Astrocyte of the spinal cord (primary cell): ENCODE data around the gene PEMT.

Experiments
- DNase-seq: peaks from one replicate; pipeline ENCODE4 v3.0.0; 2011; ENCODE audit warnings: low read depth, low spot score
- H3K4me3 ChIP-seq: 2 replicates; pipeline ENCODE4 v1.5.1; 2011; ENCODE audit warnings: low read depth, mild to moderate bottlenecking, low read length, moderate library complexity
- in situ Hi-C: cut with HindIII; loops from 2 replicates; pipeline ENCODE4 v1.10.0; 2017; ENCODE audit warnings: low sequenced_read_pairs
- TF ChIP-seq, protein P1 (sequence below): IDR thresholded peaks from 2 replicates; pipeline ENCODE4 v1.5.1; 2012; ENCODE audit warnings: low read depth, mild to moderate bottlenecking, low read length, inconsistent platforms

The PEMT gene

DNA sequence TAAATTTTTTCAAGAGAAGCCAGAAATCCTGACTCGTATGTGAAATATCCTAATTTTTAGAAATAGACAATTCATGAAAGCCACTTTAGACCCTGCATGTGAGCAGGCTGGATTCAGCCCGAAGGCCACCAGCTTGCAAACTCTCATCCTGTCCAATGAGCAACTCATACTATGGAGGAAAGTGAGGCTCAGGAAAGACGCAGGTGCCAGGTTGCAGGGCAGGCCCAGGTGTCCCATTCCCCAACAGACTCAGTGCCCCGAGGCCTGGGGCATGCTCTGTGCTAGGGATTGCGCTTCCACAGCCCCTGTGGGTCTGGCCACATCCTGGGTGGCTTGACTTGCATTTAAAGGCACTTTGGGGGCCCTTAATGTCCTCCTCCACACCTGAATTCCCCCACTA lies 78.6 kb downstream of the PEMT start:
- in situ Hi-C loops = no loop called here
- TF ChIP-seq, protein P1, sequence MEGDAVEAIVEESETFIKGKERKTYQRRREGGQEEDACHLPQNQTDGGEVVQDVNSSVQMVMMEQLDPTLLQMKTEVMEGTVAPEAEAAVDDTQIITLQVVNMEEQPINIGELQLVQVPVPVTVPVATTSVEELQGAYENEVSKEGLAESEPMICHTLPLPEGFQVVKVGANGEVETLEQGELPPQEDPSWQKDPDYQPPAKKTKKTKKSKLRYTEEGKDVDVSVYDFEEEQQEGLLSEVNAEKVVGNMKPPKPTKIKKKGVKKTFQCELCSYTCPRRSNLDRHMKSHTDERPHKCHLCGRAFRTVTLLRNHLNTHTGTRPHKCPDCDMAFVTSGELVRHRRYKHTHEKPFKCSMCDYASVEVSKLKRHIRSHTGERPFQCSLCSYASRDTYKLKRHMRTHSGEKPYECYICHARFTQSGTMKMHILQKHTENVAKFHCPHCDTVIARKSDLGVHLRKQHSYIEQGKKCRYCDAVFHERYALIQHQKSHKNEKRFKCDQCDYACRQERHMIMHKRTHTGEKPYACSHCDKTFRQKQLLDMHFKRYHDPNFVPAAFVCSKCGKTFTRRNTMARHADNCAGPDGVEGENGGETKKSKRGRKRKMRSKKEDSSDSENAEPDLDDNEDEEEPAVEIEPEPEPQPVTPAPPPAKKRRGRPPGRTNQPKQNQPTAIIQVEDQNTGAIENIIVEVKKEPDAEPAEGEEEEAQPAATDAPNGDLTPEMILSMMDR = no peak

DNA sequence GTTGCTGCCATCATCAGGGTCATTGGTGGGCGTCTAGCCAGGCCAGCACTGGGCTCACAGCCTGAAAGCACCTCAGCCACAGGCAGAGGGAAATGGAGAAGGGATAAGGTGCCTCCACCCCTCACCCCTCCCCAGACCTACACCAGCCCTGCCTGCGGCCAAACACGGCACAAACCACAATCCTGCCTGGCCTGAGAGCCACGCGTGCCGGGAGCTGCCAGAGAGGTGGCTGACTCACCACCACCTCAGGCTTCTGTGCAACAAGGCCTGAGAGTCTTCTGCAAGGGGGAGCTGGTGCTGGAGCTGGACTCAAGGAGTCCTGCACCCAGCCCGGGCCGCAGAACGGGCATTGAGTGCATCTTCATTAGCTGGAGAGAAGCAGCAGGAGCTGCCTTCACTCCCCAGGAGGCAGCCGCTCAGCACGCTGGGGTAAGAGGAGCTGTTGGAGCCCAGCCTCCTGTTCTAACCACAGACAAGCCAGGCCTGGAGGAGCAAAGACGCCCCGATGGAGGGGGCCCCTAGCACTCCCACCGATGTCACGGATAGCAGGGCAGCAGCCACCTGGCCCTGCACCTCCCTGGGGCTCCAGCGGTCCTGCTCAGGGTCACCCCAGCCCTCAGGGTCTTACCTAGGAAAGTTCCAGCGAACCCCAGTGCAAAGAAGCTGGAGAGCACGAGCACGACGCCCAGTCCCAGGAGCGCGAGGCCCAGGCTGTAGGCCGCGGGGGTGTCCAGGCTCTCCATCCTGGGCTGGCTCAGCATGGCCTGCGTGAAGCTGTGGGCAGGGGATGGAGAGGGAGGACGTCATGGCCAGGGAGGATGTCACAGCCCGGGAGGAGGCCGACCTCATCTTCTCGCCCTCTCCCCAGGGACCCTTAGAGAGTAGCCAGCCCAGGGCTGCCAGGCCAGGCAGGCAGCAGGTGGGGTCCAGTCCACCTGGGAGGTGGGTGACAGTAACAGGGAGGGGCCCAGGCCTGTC lies 79.3 kb downstream of the PEMT start:
- in situ Hi-C loops = no loop called here
- H3K4me3 ChIP-seq = no peak overlapping the region
- TF ChIP-seq, protein P1 = no peak
- peak; percentile 96 for DNase-seq

More for the DNA sequence above, 78.6 kb downstream of the PEMT start:
- DNase-seq = no peak
- H3K4me3 ChIP-seq = no peak overlapping the region

DNA sequence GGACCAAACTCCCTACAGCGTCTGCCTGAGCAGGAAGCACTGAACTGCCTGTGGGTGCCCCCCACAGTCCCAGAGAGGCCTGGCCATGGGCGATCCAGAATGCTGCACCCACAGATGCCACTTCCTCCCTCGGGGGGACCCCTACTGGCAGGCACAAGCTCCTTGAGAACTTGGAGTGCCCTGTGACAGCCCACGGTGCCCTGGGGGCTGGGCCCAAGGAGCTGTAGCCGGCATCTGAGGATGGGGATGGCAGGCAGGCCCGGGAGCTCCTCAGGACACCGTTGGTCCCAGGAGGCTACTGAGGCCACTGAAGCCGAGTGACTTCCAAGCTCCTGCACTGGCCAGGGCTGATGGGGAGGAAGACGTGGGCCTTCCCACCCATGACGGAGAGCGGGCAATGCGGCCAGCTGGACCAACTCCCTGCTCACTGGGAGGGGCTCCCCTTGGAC lies 80.2 kb downstream of the PEMT start:
- DNase-seq = no peak
- no peak overlapping the region for H3K4me3 ChIP-seq
- TF ChIP-seq, protein P1 = no peak
- in situ Hi-C loops = no loop called here

DNA sequence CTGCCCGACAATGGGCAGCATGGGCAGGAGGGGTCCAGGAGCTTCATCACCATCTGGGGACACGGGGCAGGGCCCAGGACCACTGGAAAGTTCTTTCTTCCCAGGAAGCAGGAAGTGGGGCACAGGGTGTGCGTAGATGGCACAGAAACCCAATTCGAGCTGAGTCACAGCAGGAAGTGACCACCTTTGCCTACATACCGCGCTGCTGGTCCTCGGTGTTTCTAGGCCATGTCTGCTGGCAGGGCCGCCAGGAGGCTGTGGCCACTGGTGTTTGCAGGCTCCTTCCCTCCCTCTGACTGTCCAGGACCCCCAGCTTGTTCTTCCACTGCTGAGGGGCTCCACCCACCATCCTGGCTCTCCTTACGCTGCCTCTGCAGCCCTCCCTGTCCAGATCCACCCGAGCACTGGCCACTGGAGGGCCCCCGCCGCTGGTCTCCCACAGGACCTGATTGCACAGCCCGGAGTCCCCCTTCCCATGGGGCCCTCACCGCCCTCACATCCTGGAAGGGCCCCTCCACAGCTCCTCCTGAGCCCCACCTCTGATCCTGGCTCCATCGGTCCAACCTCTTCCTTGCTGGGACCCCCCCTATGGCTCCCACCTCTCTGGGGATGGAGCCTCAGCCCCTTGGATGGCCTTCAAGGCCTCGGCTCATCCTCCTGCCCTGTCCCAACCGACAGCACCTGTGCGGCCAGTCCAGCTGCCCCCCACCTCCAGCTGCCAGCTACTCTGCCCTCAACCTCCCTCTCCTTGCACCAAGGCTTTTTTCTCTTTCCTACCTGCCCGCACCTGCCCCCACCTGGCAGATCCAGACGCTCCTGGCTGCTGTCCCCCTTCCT lies 80.8 kb downstream of the PEMT start:
- in situ Hi-C loops = no loop called here
- no peak overlapping the region for H3K4me3 ChIP-seq
- DNase-seq = no peak
- TF ChIP-seq, protein P1 = no peak

DNA sequence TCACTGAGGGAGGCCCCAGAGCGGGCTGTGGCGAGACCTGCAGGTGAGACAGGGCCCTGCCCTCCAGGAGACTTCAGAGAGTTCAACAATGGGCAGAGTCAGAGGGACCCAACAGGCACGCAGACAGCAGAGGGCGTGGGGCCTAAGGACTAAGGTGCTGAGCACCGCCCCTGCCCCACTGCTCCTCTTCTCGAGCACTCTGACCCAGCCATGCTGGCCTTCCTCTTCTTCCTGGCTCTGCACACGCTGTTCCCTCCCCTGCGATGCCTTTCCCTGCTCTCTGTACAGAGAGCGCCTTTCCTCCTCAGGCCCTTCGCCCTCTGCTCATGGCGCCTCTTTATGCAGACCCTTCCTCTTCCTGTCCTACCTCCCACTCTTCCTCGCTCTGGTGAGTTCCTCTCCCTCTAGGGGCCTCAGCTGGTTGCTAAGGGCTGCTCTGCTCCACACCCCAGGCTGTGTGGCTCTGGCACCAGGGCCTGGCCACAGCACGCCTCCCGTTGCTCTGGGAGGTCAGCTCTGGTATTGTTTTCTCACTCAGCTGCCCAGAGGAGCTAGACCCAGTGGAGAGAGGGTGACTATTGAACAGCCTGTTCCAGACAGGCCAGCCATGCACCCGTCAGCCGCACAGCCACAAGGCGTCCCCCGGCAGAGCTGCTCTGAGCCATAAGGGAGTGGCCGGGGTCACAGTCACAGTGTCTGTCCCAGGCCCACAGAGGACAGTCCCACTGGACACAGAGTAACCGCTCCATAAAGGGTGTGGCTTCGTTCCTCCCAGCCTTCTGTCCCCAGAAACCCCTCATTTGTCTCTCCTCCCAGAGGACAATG lies 81.7 kb downstream of the PEMT start:
- in situ Hi-C loops = no loop called here
- no peak overlapping the region for H3K4me3 ChIP-seq
- TF ChIP-seq, protein P1 = no peak
- no peak for DNase-seq
